ENCODE results near the gene HSFX1. TPM values are rescaled to one million over a fixed set of nuclear protein-coding genes. Genes with fewer than 3 reads are reported as not detected.

Gene HSFX1
- total RNA-seq, 1 donor, result 0.36 TPM

GRCh38 chrX:149799095-149799714 is 25.3 kb downstream of the HSFX1 start:
- no peak overlapping the region for H3K27ac ChIP-seq (ENCODE audit: low read depth, low read length)
- H3K4me3 ChIP-seq (ENCODE audit: insufficient read depth, low read length), result no peak overlapping the region
- DNase-seq (ENCODE audit: insufficient read length, low spot score, missing footprints), result no peak
- H3K4me2 ChIP-seq (ENCODE audit: insufficient read depth, low read length), result no peak overlapping the region
- H3K36me3 ChIP-seq (ENCODE audit: insufficient read depth, low read length), result no peaks in the 10 kb centered on the region
- H3K27me3 ChIP-seq (ENCODE audit: insufficient read depth, low read length), result no peaks in the 10 kb centered on the region
- no peaks in the 10 kb centered on the region for H3K79me2 ChIP-seq (ENCODE audit: insufficient read depth, low read length)
- H3K9me3 ChIP-seq (ENCODE audit: low read depth, low read length), result no peaks in the 10 kb centered on the region
- H4K20me1 ChIP-seq (ENCODE audit: insufficient read depth, low read length), result no peaks in the 10 kb centered on the region
- H2AFZ ChIP-seq (ENCODE audit: low read length), result no peak overlapping the region
- no peak for TF ChIP-seq CTCF (IDR thresholded peaks at IDR 0.05; ENCODE audit: extremely low read depth, low read depth, low read length)
- no peaks in the 10 kb centered on the region for H3K4me1 ChIP-seq (ENCODE audit: insufficient read depth, low read length)

- Histone ChIP-seq H3K27ac (ENCODE audit: low read depth, low read length) (no peak overlapping the region), H2AFZ (ENCODE audit: low read length) (no peak overlapping the region), H3K79me2 (ENCODE audit: insufficient read depth, low read length) (no peaks in the 10 kb centered on the region), H3K36me3 (ENCODE audit: insufficient read depth, low read length) (no peaks in the 10 kb centered on the region), H4K20me1 (ENCODE audit: insufficient read depth, low read length) (no peaks in the 10 kb centered on the region), H3K4me3 (ENCODE audit: insufficient read depth, low read length) (no peak overlapping the region), H3K4me1 (ENCODE audit: insufficient read depth, low read length) (no peaks in the 10 kb centered on the region), H3K27me3 (ENCODE audit: insufficient read depth, low read length) (no peaks in the 10 kb centered on the region), H3K9me3 (ENCODE audit: low read depth, low read length) (no peaks in the 10 kb centered on the region), H3K4me2 (ENCODE audit: insufficient read depth, low read length) (no peak overlapping the region)
- no peak for TF ChIP-seq CTCF (IDR thresholded peaks at IDR 0.05; ENCODE audit: extremely low read depth, low read depth, low read length)
- DNase-seq (ENCODE audit: insufficient read length, low spot score, missing footprints), result no peak
Measured at GRCh38 chrX:149799938-149800337, 26.1 kb downstream of the HSFX1 start.

- DNase-seq (ENCODE audit: insufficient read length, low spot score, missing footprints), result no peak
- Histone ChIP-seq H4K20me1 (ENCODE audit: insufficient read depth, low read length) (no peaks in the 10 kb centered on the region), H3K4me3 (ENCODE audit: insufficient read depth, low read length) (no peak overlapping the region), H2AFZ (ENCODE audit: low read length) (no peak overlapping the region), H3K4me2 (ENCODE audit: insufficient read depth, low read length) (no peak overlapping the region), H3K27me3 (ENCODE audit: insufficient read depth, low read length) (no peaks in the 10 kb centered on the region), H3K4me1 (ENCODE audit: insufficient read depth, low read length) (no peaks in the 10 kb centered on the region), H3K27ac (ENCODE audit: low read depth, low read length) (no peak overlapping the region), H3K79me2 (ENCODE audit: insufficient read depth, low read length) (no peaks in the 10 kb centered on the region), H3K9me3 (ENCODE audit: low read depth, low read length) (no peaks in the 10 kb centered on the region), H3K36me3 (ENCODE audit: insufficient read depth, low read length) (no peaks in the 10 kb centered on the region)
- TF ChIP-seq CTCF (IDR thresholded peaks at IDR 0.05; ENCODE audit: extremely low read depth, low read depth, low read length), result no peak
Measured at GRCh38 chrX:149803458-149804062, 29.7 kb downstream of the HSFX1 start.

- Histone ChIP-seq H2AFZ (ENCODE audit: low read length) (no peak overlapping the region), H3K36me3 (ENCODE audit: insufficient read depth, low read length) (no peaks in the 10 kb centered on the region), H3K4me2 (ENCODE audit: insufficient read depth, low read length) (no peak overlapping the region), H3K4me3 (ENCODE audit: insufficient read depth, low read length) (no peak overlapping the region), H4K20me1 (ENCODE audit: insufficient read depth, low read length) (no peaks in the 10 kb centered on the region), H3K27me3 (ENCODE audit: insufficient read depth, low read length) (no peaks in the 10 kb centered on the region), H3K27ac (ENCODE audit: low read depth, low read length) (no peak overlapping the region), H3K4me1 (ENCODE audit: insufficient read depth, low read length) (no peaks in the 10 kb centered on the region), H3K9me3 (ENCODE audit: low read depth, low read length) (no peaks in the 10 kb centered on the region), H3K79me2 (ENCODE audit: insufficient read depth, low read length) (no peaks in the 10 kb centered on the region)
- DNase-seq (ENCODE audit: insufficient read length, low spot score, missing footprints), result no peak
- TF ChIP-seq CTCF (IDR thresholded peaks at IDR 0.05; ENCODE audit: extremely low read depth, low read depth, low read length), result no peak
Measured at GRCh38 chrX:149804102-149804501, 30.2 kb downstream of the HSFX1 start.
